Bone marrow (tissue), 2 donors: Measurements from ENCODE around the gene AOX1.
"Not testable (repeated sequence)": the region's sequence is repeated elsewhere in the genome, so short reads cannot be mapped to it uniquely, and the experiment has no call there.

Experiments
- DNase-seq, 2 donors: peaks; one replicate each; lab custom pipeline; 2025; lab: John Stamatoyannopoulos, UW

The AOX1 gene

GRCh38 chr2:200585730-200586643 is at the start of gene AOX1:
TSS of gene AOX1 (plus strand) at chr2:200586014. CDS start at chr2:200586109, 95 bp downstream.
- DNase-seq, result peak in 1 of 2 donors; percentile 35

GRCh38 chr2:200538139-200538538 is 47.7 kb upstream of the AOX1 start:
- no peak for DNase-seq

DNA sequence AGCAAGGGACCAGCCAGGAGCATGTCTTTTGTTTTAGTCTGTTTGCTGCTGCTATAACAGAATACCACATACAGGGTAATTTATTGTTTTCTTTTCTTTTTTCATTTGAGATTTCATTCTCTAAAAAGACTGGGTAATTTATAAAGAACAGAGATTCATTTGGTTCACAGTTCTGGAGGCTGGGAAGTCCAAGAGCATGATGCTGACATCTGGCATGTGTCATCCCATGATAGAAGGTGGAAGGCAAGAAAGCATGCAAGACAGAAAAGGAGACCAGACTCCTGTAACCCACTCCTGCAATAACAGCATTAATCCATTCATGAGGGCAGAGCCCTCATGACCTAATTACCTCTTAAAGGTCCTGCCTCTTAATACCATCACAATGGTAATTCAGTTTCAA is 45.0 kb upstream of the AOX1 start:
- DNase-seq, result no peak

DNA sequence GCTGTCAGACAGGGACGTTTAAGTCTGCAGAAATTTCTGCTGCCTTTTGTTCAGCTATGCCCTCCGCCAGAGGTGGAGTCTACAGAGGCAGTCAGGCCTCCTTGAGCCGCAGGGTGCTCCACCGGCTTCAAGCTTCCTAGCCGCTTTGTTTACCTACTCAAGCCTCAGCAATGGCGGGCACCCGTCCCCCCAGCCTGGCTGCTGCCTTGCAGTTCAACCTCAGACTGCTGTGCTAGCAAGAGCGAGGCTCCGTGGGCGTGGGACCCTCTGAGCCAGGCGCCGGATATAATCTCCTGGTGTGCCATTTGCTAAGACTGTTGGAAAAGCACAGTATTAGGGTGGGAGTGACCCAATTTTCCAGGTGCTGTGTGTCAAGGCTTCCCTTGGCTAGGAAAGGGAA is 19.2 kb upstream of the AOX1 start:
- DNase-seq, result not testable (repeated sequence)

GRCh38 chr2:200567932-200568331 is 17.9 kb upstream of the AOX1 start:
- no peak for DNase-seq

DNA sequence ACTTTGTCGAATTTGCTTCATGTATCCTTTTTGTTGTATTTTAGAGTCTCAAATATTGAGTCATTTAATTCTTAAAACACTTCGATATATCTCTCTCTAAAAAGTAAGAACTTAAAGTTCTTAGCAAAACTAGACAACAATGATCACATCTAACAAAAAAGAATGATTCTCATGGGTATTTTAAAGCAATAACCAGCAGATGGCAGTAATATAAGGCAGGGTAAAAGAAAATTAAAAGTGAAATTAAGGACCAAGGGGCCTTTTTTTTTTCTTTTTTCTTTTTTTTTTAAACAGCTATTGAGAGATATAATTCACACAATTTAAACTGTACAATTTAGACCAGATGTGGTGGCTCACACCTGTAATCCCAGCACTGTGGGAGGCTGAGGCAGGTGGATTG is 9.9 kb upstream of the AOX1 start:
- DNase-seq, result peak in 1 of 2 donors; percentile 47

DNA sequence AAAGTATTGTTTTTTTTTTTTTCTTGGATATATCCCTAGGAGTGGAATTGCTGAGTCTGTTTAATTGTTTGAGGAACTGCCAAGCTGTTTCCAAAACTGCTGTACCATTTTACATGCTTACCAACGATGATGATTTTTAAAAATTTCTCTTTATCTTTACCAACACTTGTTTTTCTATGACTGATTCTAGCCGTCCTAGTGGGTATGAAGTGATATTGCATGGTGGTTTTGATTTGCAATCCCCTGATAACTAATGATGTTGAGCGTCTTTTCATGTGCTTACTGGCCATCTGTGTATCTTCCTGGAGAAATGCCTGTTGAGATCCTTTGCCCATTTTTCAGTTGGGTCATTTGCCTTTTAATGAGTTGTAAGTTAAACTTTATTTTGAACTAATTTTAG is 8.8 kb upstream of the AOX1 start:
- DNase-seq, result no peak

DNA sequence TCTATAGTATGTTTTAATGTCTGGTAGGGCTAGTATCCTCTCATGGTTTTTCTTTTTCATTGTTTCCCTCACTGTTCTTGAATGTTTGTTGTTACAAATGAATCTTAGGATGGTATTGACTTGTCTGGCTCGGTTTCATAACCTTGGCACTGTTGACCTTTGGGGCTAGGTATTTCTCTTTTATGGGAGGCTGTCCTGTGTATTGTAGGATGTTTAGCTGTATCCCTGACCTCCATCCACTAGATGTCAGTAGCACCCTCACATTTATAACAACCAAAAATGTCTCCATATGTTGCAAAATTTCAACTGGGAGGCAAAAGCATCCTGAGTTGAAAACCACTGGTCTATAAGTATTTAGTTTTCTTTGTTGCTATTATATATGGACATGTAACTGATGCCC is 7.0 kb upstream of the AOX1 start:
- DNase-seq, result no peak

DNA sequence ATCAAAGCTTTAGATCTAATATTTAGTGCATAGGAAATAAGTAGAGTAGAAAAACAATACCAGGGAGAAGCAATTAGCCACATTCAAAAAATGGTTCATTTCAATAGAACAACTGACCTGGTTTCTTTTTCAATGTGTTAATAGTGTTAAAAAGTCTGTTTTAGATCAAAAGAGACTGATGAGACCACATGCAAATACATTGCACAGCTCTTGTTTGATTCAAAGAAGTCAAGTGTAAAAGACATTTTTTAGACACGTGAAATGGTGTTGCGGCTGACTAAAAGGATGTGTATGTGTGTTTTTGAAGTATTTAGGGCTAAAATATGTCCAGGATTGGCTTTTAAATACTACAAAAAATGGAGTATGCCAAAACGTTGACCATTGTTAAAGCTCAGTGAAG is 1.2 kb upstream of the AOX1 start:
- no peak for DNase-seq

- DNase-seq, result no peak
These were observed 479 bp upstream of the AOX1 start for GRCh38 chr2:200585340-200585729.

GRCh38 chr2:200586644-200586975 is 796 bp downstream of the AOX1 start:
- DNase-seq, result no peak

GRCh38 chr2:200587007-200587616 is 1.3 kb downstream of the AOX1 start:
- DNase-seq, result no peak

DNA sequence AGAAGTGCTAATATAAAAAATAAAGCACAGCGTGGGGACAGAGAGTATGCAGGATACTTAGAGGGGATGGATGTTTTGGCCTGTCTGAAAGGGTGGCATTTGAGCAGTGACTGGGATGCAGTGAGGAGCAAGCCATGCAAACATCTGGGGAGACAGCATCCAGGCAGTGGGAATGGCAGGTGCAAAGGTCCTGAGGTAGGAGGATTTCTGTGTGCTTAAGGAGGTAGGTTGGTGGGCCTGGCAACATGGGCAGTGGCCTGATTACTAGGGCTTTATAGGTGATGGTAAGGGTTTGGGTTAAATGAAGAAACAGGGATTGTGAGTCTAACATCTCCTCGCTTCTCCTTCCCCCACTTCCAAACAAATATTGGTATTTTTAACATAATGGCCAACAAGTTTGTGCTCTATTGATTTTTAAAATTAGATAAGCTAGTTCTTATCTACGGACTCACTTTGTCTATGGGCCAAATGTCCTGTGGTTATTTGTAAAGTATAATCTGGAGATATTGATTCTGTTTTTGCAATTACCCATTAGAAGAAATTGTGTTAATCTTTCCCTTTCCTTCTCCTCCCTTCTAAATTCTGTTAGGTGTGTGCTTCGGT is 2.4 kb downstream of the AOX1 start:
- DNase-seq, result no peak

GRCh38 chr2:200590090-200590489 is 4.3 kb downstream of the AOX1 start:
- no peak for DNase-seq

GRCh38 chr2:200591308-200591707 is 5.5 kb downstream of the AOX1 start:
- no peak for DNase-seq

GRCh38 chr2:200592406-200593075 is 6.7 kb downstream of the AOX1 start:
- no peak for DNase-seq

- DNase-seq, result no peak
These were observed 8.1 kb downstream of the AOX1 start for GRCh38 chr2:200593905-200594304.

- DNase-seq, result no peak
These were observed 10.1 kb downstream of the AOX1 start for GRCh38 chr2:200595913-200596312.

DNA sequence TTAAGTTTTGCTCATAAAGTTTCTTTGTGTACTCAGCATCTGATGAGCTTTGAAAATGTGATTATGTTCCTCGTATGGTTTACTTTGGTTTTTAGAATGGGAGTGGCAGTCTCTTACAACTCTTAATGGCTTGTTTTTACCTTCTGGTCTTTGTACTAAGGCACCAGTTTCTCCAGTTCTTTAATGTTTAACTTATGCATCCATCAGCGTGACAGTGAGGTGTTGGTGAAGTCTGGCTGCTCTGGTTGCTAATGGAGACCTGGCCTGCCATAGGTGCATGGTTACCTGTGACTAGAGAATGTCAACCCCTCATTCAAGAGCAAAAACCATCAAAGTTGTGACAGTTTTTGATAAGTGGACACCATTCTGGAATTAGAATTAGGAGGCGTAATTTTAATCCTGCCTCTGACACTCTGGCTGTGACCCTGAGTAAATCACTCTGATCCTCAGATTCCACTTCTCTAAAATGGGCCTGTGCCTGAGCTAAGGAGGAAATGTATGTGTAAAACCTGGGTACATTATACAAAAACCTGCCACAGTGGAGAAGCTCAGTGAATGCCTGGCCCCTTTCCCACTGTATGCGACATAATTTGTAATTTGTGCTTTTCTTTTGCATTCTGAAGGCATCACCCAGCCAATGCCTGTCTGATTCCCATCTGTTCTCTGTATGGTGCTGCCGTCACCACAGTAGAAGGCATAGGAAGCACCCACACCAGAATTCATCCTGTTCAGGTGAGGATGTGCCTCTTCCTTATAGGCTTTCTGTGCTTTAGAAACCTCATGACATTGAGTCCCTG is 11.2 kb downstream of the AOX1 start:
- DNase-seq, result no peak

- DNase-seq, result no peak
These were observed 13.4 kb downstream of the AOX1 start for GRCh38 chr2:200599206-200599605.

DNA sequence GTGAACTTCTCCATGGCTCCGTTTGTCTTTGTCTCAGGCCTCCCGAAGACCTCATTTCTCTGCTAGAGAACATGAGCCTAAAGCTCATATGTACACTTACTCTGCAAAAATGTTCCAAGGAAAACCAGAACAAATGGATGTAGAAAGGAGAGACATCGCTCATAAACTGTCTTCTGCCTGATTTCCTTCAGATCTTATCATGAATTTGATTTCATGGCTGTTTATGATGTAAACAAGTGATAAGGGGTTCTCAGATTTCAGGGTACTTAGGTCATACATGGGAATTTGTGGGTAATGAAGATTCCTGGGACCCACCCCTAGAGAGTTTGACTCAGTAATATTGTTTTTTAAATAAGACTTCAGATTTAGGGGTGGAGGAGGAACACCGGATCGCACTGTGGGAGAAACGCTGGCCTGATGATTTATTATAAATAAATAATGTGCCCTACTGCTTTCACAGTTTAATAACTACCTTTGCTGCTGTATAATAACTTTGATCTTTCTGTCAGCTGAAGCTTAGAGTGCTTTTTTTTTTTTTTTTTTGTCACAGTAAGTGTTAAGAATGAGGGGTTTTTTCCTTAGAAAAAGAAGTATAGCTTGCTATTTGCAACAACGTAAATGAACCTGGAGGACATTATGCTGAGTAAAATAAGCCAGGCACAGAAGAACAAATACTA is 14.9 kb downstream of the AOX1 start:
- DNase-seq, result no peak
